NOMO-1 treated with DMSO at 0.1 percent for 48 hours (cell line): ENCODE measurements around the gene CFAP99.

Experiments
- DNase-seq: peaks from one replicate; lab custom pipeline; 2025; ENCODE audit not compliant: unreplicated experiment; lab: John Stamatoyannopoulos, UW

The CFAP99 gene

GRCh38 chr4:2390146-2390545, 28.6 kb upstream of the CFAP99 start:
- peak; percentile 23 for DNase-seq

- DNase-seq: no peak
These were observed 27.9 kb upstream of the CFAP99 start for GRCh38 chr4:2390784-2391421.

GRCh38 chr4:2393353-2394270, 25.1 kb upstream of the CFAP99 start:
- DNase-seq: no peak

GRCh38 chr4:2394528-2394927, 24.2 kb upstream of the CFAP99 start:
- DNase-seq: no peak

GRCh38 chr4:2395038-2395437, 23.7 kb upstream of the CFAP99 start:
- no peak for DNase-seq

- DNase-seq: no peak
These were observed 23.2 kb upstream of the CFAP99 start for GRCh38 chr4:2395584-2395983.

GRCh38 chr4:2396781-2397368, 21.9 kb upstream of the CFAP99 start:
- DNase-seq: no peak

- DNase-seq: no peak
These were observed 21.0 kb upstream of the CFAP99 start for GRCh38 chr4:2397596-2398379.

- DNase-seq: no peak
These were observed 19.5 kb upstream of the CFAP99 start for GRCh38 chr4:2399216-2399615.

- DNase-seq: no peak
These were observed 19.0 kb upstream of the CFAP99 start for GRCh38 chr4:2399631-2400190.

GRCh38 chr4:2400841-2401609, 17.7 kb upstream of the CFAP99 start:
- DNase-seq: no peak

GRCh38 chr4:2401610-2401983, 17.2 kb upstream of the CFAP99 start:
- no peak for DNase-seq

GRCh38 chr4:2402048-2402842, 16.5 kb upstream of the CFAP99 start:
- no peak for DNase-seq

GRCh38 chr4:2402941-2403340, 15.8 kb upstream of the CFAP99 start:
- DNase-seq: no peak

GRCh38 chr4:2406406-2406805, 12.3 kb upstream of the CFAP99 start:
- no peak for DNase-seq

GRCh38 chr4:2406920-2407319, 11.8 kb upstream of the CFAP99 start:
- DNase-seq: no peak

- no peak for DNase-seq
These were observed 10.8 kb upstream of the CFAP99 start for GRCh38 chr4:2407991-2408342.

GRCh38 chr4:2408401-2408958, 10.3 kb upstream of the CFAP99 start:
- DNase-seq: no peak

GRCh38 chr4:2408976-2409375, 9.8 kb upstream of the CFAP99 start:
- DNase-seq: no peak
